ENCODE results near the gene ATP6V1C2. TPM values are rescaled to one million over a fixed set of nuclear protein-coding genes. Genes with fewer than 3 reads are reported as not detected.

Gene ATP6V1C2
- total RNA-seq, 2 donors from 2014 or later = 0.21 TPM; not detected in 1

DNA sequence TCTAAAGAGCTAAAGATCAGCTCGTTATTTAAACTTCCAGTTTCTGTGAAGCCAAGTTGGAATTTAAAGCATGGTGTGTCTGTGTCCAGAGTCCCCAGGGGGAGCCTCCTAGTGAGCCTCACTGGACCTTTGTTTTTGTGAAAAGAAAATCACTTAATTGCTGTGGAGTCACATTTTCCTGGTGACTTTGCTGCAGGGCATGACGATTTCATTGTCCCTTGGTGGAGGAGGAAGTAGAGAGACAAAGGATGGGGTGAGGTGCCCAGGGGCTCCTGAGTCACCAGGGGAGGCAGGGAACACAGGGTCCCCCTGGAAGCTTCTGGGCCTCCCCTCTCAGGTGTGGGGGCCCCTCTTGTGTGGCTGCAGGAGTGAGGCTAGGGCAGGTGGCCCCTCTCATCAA, 19.7 kb downstream of the ATP6V1C2 start:
- ATAC-seq (replicated peaks in 1 of 2) = no peak
- H3K4me1 Mint-ChIP-seq (ENCODE audit: low read depth) = peaks cover 8% of the 10 kb centered on the region
- no peaks in the 10 kb centered on the region for H3K27me3 Mint-ChIP-seq (ENCODE audit: low read depth)
- no peak overlapping the region for H3K4me3 Mint-ChIP-seq
- no peaks in the 10 kb centered on the region for H3K36me3 Mint-ChIP-seq (ENCODE audit: insufficient read depth in 2 of 2)
- H3K27ac Mint-ChIP-seq = no peak overlapping the region
- DNase-seq = no peak
- H3K9me3 Mint-ChIP-seq = no peaks in the 10 kb centered on the region

DNA sequence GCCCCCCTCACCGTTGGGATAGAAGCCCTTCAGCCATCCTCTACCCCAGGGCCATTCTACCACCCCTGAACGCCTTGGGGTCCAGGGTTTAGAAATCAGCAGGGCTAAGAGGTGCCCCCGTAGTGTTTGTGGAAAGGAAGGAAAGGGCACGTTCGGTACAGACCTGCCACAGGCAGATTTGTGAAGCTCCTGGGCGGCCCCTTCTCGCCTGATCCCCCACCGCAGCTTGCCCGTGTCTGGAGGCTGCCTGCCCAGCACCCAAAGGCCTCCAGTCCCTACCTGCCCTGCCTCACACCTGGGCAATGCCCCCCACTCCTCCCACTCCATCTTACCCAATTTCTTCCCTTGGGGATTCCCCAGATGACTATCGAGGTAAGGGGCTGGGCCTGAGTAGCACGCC, 21.2 kb downstream of the ATP6V1C2 start:
- H3K27ac Mint-ChIP-seq = no peak overlapping the region
- ATAC-seq (replicated peaks in 1 of 2) (no peak), DNase-seq (no peak)
- no peak overlapping the region for H3K4me3 Mint-ChIP-seq
- H3K4me1 Mint-ChIP-seq (ENCODE audit: low read depth) = peaks cover 8% of the 10 kb centered on the region
- H3K27me3 Mint-ChIP-seq (ENCODE audit: low read depth) = no peaks in the 10 kb centered on the region
- no peaks in the 10 kb centered on the region for H3K9me3 Mint-ChIP-seq
- no peaks in the 10 kb centered on the region for H3K36me3 Mint-ChIP-seq (ENCODE audit: insufficient read depth in 2 of 2)

DNA sequence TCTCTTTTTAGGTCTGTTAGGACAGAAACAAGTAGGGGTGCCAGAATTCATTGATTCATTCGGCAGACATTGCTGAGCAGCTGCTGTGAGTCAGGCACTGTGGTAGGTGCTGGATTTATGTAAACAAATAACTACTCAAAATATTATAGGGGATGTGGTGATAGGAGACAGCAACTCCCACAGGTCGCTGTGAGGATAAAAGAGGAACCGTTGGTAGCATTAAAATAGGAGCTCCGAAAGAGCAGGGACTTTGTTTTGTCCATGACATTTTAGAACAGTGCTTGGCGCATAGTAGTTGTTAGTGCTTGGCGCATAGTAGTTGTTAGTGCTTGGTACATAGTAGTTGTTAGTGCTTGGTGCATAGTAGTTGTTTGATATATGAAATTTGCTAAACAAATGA, 29.2 kb downstream of the ATP6V1C2 start:
- Mint-ChIP-seq H3K36me3 (ENCODE audit: insufficient read depth in 2 of 2) (no peaks in the 10 kb centered on the region), H3K9me3 (no peaks in the 10 kb centered on the region), H3K27me3 (ENCODE audit: low read depth) (no peaks in the 10 kb centered on the region), H3K4me3 (no peak overlapping the region), H3K27ac (no peak overlapping the region), H3K4me1 (ENCODE audit: low read depth) (peaks cover 4% of the 10 kb centered on the region)
- ATAC-seq (replicated peaks in 1 of 2) (no peak), DNase-seq (no peak)

DNA sequence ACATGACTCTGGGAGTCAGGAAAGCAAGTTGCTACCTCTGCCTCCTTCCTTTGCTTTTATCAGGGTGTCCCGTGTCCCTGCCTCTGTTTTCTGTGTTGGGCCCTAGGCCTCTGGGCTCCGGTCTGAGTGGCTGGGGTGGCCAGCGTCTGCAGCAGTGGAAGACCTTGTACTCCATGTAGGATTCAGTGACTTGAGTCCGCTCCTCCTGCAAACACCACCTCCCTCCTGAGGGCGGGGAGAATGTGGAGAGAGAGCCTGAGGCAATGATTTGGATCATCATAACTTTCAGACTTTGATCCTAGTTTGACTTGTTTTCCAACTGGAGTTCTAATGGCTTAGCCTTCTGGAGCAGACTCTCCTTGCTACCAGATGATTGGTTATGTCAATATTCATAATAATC, 30.8 kb downstream of the ATP6V1C2 start:
- no peak overlapping the region for H3K27ac Mint-ChIP-seq

DNA sequence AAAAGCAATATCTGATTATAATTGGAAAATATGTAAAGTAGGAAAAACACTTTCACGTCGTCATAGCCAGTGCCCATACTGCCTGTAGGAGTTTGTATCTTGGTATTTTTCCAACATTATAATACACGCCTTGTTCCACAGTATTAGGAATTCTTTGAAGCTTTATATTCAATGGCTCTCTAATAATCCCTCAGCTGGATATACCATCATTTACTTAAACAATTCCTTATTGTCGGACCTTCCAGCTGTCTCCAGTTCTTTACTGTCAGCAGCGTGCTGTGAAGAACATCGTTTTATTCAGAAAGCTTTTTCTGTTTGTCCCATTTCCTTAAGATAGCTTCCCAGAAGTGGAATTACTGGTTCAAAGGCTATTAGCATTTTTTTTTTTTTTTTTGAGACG, 31.7 kb downstream of the ATP6V1C2 start:
- H3K4me1 Mint-ChIP-seq (ENCODE audit: low read depth) = no peaks in the 10 kb centered on the region
- no peaks in the 10 kb centered on the region for H3K9me3 Mint-ChIP-seq
- no peaks in the 10 kb centered on the region for H3K36me3 Mint-ChIP-seq (ENCODE audit: insufficient read depth in 2 of 2)
- ATAC-seq (replicated peaks in 1 of 2) (no peak), DNase-seq (no peak)
- H3K27ac Mint-ChIP-seq = no peak overlapping the region
- H3K27me3 Mint-ChIP-seq (ENCODE audit: low read depth) = no peaks in the 10 kb centered on the region
- H3K4me3 Mint-ChIP-seq = no peak overlapping the region

More for the DNA sequence above, 30.8 kb downstream of the ATP6V1C2 start:
- Mint-ChIP-seq H3K36me3 (ENCODE audit: insufficient read depth in 2 of 2) (no peaks in the 10 kb centered on the region), H3K27me3 (ENCODE audit: low read depth) (no peaks in the 10 kb centered on the region), H3K4me3 (no peak overlapping the region), H3K4me1 (ENCODE audit: low read depth) (no peaks in the 10 kb centered on the region), H3K9me3 (no peaks in the 10 kb centered on the region)
- ATAC-seq (replicated peaks in 1 of 2) (no peak), DNase-seq (no peak)

DNA sequence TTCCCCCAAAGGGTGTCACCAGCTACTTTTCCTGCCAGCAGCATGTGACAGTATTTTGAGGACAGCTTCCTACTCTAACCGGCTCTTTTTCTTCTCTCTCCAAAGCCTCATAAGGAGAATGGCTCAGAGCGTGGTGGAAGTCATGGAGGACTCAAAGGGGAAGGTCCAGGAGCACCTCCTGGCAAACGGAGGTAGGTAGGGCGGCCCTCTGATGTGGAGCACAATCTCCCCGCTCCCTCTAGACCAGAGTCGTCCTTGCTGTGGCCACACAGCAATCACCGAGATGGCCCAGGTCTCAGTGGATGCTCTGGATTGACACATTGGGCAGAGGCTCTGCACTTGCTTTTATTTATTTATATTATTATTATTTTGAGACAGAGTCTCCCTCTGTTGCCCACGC, 32.4 kb downstream of the ATP6V1C2 start:
- no peak overlapping the region for H3K4me3 Mint-ChIP-seq
- no peak overlapping the region for H3K27ac Mint-ChIP-seq
- no peaks in the 10 kb centered on the region for H3K9me3 Mint-ChIP-seq
- DNase-seq = no peak
- no peaks in the 10 kb centered on the region for H3K4me1 Mint-ChIP-seq (ENCODE audit: low read depth)
- ATAC-seq (replicated peaks in 1 of 2) = no peak
- H3K27me3 Mint-ChIP-seq (ENCODE audit: low read depth) = no peaks in the 10 kb centered on the region
- H3K36me3 Mint-ChIP-seq (ENCODE audit: insufficient read depth in 2 of 2) = no peaks in the 10 kb centered on the region

DNA sequence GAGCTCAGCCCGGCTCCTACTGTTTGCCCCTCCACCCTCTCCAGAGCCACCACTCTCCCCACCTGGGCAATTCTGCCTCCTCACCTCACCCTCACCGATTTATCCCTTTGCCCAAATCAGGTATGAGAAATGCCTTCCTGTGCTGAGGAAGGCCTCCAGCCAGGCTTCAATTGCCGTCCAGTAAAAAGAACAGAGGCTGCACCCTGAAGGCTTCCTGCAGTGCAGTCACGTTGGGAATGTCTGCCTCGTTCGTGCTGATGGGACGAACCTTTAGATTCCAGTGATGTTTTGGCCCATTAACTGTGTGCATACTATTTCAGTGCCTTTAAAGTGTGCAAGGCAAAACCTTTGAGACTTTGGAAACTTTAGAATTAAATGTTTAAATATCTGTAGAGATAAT, 34.2 kb downstream of the ATP6V1C2 start:
- ATAC-seq (replicated peaks in 1 of 2) = no peak
- Mint-ChIP-seq H3K4me1 (ENCODE audit: low read depth) (no peaks in the 10 kb centered on the region), H3K9me3 (no peaks in the 10 kb centered on the region), H3K27ac (no peak overlapping the region), H3K4me3 (no peak overlapping the region), H3K27me3 (ENCODE audit: low read depth) (no peaks in the 10 kb centered on the region), H3K36me3 (ENCODE audit: insufficient read depth in 2 of 2) (no peaks in the 10 kb centered on the region)
- no peak for DNase-seq

DNA sequence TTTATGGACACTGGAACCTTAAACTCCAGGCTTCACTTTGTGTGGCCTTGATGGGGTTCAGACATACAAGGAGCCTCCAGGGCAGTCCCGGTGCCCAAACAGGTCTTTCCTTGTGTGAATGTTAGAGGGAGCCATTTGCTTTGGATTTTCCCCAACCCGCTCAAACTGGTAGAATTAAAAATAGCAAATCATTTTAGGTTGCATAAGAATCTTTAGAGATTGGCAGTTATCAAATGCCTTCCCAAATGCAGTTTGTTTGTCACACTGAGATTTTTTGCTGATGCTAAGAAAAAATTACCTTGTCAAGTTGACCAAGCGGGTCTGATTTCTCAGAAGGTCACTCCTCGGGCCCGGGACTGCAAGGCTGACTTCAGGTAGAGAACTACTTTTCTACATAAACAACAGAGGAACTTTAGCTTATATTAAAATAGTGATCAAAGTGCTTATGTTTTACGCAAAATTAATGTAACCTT, 36.4 kb downstream of the ATP6V1C2 start:
- no peaks in the 10 kb centered on the region for H3K9me3 Mint-ChIP-seq
- ATAC-seq (replicated peaks in 1 of 2) (no peak), DNase-seq (no peak)
- H3K4me3 Mint-ChIP-seq = no peak overlapping the region
- H3K27ac Mint-ChIP-seq = no peak overlapping the region
- H3K4me1 Mint-ChIP-seq (ENCODE audit: low read depth) = no peaks in the 10 kb centered on the region
- no peaks in the 10 kb centered on the region for H3K27me3 Mint-ChIP-seq (ENCODE audit: low read depth)
- H3K36me3 Mint-ChIP-seq (ENCODE audit: insufficient read depth in 2 of 2) = no peaks in the 10 kb centered on the region

DNA sequence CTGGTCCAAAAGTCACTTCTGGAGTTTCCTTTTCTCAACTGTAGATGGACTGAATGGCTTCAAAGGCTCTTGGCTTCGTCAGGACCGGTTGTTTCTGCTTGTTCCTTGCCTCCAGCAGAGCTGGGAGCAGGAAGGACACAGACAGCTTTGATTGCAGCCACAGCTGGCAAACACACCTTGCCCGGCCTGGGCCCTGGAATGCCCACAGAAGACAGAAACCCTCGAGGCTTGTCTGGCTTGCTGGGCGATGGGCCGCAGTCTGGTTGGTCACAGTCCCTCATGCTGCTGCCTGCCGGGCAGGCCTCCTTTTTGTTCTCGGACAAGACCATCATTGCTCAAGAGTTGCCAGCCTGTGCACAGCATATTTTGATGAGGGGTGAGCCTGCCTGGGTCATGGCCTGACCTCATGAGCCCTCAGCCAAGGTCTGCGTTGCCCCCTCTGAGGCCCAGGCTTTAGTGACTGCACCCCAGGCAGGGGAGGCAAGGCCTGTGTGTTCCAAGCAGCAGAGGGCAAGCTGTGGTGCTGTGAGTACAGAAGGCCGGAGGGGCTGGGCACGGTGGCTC, 37.8 kb downstream of the ATP6V1C2 start:
- Mint-ChIP-seq H3K36me3 (ENCODE audit: insufficient read depth in 2 of 2) (no peaks in the 10 kb centered on the region), H3K27me3 (ENCODE audit: low read depth) (no peaks in the 10 kb centered on the region), H3K9me3 (no peaks in the 10 kb centered on the region)

DNA sequence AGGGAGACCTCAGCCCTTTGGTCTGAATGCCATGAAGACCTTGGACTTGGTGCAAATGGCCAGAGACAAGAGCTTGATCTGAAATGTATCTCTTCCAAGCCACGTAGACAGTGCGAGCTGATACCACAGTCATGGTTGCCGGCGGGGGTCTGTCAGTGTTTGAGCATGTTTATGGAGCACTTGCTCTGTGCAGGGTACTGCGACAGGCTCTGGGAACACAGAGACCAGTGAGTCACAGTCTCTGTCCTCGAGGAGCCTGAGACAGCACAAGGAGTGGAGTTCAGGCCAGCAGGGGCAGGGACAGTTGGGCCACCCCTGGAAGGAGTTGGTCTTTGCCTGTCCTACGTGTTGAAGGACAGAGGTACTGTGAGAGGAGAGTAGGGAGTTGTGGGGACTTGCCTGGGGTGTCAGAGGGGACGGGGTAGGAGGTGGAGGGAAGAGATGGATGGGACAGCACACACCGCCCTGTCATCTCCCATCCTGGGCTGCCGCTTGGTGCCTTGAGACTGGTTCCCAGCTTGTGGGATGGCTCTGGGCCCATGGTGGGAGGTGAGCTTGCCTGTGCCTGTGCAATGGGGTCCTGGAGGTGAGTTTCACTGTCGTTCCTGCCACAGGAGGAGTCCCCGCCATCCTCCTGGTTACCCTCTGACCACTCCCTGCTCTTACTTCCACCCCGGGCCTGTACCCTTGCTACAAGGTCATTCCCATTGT, 39.5 kb downstream of the ATP6V1C2 start:
- H3K4me1 Mint-ChIP-seq (ENCODE audit: low read depth) = no peaks in the 10 kb centered on the region
- H3K27me3 Mint-ChIP-seq (ENCODE audit: low read depth) = no peaks in the 10 kb centered on the region
- H3K27ac Mint-ChIP-seq = no peak overlapping the region
- no peak for ATAC-seq (replicated peaks in 1 of 2)
- no peaks in the 10 kb centered on the region for H3K9me3 Mint-ChIP-seq
- H3K36me3 Mint-ChIP-seq (ENCODE audit: insufficient read depth in 2 of 2) = no peaks in the 10 kb centered on the region
- no peak overlapping the region for H3K4me3 Mint-ChIP-seq
- no peak for DNase-seq

More for the DNA sequence above, 37.8 kb downstream of the ATP6V1C2 start:
- no peak for DNase-seq
- Mint-ChIP-seq H3K27ac (no peak overlapping the region), H3K4me3 (no peak overlapping the region), H3K4me1 (ENCODE audit: low read depth) (no peaks in the 10 kb centered on the region)
- ATAC-seq (replicated peaks in 1 of 2) = no peak

DNA sequence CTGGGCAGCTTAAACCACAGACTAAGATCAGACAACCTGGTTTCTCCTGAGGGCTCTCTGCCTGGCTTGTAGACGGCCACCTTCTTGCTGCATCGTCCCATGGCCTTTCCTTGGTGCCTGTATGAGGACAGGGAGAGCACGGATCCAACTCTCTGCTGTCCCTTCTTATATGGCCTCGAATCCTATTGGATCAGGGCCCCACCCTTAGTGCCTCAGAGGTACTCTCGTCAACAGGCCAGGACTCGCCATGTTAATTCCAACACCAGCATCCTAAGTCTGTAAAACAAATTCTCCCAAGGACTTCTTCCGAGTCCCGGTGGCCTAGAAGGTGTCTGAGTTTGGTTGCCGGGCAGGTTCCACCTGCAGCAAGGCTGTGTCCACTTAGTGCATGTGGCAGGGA, 40.2 kb downstream of the ATP6V1C2 start:
- H3K4me1 Mint-ChIP-seq (ENCODE audit: low read depth) = no peaks in the 10 kb centered on the region
- no peaks in the 10 kb centered on the region for H3K36me3 Mint-ChIP-seq (ENCODE audit: insufficient read depth in 2 of 2)
- H3K4me3 Mint-ChIP-seq = no peak overlapping the region
- no peak for DNase-seq
- H3K27me3 Mint-ChIP-seq (ENCODE audit: low read depth) = no peaks in the 10 kb centered on the region
- no peak overlapping the region for H3K27ac Mint-ChIP-seq
- H3K9me3 Mint-ChIP-seq = no peaks in the 10 kb centered on the region
- no peak for ATAC-seq (replicated peaks in 1 of 2)

DNA sequence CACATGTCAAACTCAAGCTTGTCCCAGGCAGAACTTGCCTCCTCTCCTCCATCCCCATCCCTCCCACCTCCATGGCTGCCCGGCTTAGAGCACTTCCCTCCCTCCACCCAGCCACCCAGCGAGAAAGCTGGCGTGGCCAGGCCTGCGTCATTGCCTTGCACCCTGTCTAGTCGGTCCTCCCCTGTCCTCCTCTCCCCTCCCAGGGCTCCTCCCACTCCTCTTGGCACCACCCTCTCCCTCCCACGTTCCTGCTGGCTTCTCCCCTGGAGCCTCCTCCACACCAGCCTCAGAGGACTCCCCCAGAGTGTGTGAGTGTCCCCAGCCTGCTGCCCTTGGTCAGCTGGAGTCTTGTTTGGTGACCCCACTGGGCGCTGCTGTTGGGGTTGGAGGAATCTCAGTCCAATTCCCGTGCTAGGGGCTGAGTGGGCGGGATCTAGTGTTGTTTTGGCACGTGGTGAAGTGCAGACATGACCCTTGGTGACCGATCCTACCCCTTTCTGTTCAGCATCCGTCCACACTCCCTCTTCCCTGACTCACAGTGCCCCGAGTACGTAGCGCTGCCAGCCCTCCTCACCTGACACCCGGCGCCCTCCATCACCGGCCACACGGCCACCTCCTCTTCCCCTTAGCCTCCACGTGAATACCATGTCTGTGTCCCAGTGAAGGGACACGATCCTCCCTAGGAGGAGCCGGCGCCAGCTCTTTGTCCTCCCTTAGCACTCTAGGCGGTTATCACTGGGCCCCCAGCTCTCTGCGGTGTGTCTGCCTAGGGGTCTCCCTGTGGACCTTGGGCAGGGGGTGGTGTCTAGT, 41.4 kb downstream of the ATP6V1C2 start:
- H3K9me3 Mint-ChIP-seq = no peaks in the 10 kb centered on the region
- no peak overlapping the region for H3K27ac Mint-ChIP-seq
- H3K27me3 Mint-ChIP-seq (ENCODE audit: low read depth) = no peaks in the 10 kb centered on the region
- ATAC-seq (replicated peaks in 1 of 2) (no peak), DNase-seq (no peak)
- peak overlapping the region in 1 of 2 donors; percentile 15 for H3K4me3 Mint-ChIP-seq
- no peaks in the 10 kb centered on the region for H3K36me3 Mint-ChIP-seq (ENCODE audit: insufficient read depth in 2 of 2)
- H3K4me1 Mint-ChIP-seq (ENCODE audit: low read depth) = no peaks in the 10 kb centered on the region

DNA sequence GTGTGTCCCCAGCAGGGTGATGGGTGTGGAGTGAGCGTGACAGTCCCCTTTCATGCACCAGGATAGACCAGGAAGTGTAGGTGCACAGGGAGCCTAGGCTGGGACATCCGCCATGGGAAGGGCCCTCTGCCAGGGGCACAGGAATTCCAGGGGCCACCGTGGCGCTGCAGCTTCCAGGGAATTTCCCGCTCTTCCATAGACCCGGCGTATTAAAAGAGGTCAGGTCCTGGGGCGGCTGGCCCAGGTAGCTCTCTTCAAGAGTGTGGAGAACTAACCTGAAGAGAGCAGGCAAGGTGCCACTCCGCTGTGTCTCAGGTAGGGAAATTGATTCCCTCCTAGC, 42.0 kb downstream of the ATP6V1C2 start:
- Mint-ChIP-seq H3K9me3 (no peaks in the 10 kb centered on the region), H3K27me3 (ENCODE audit: low read depth) (no peaks in the 10 kb centered on the region), H3K4me1 (ENCODE audit: low read depth) (no peaks in the 10 kb centered on the region), H3K4me3 (no peak overlapping the region), H3K27ac (no peak overlapping the region), H3K36me3 (ENCODE audit: insufficient read depth in 2 of 2) (no peaks in the 10 kb centered on the region)
- no peak for ATAC-seq (replicated peaks in 1 of 2)
- DNase-seq = no peak
